Endometrial microvascular endothelial cells (primary cell): Measurements from ENCODE around the gene UBR1. TPM values are rescaled to one million over a fixed set of nuclear protein-coding genes. Genes with fewer than 3 reads are reported as not detected.
"Not testable (repeated sequence)": the region's sequence is repeated elsewhere in the genome, so short reads cannot be mapped to it uniquely, and the experiment has no call there.

Experiments used
- in situ Hi-C: cut with HindIII; loops from 2 replicates; pipeline ENCODE4 v1.10.0; 2017; ENCODE audit warnings: low sequenced_read_pairs, low pct_unique_long_range_greater_than_20kb; ENCODE audit errors: inconsistent ontology term
- total RNA-seq: library from RNA; depleted of rRNA; stranded (reverse); fragments of >200 nt; gene quantifications from one replicate; pipeline ENCODE4 v1.2.3, GENCODE V29; 2015; ENCODE audit errors: inconsistent ontology term

UBR1 gene
- total RNA-seq, 1 donor from 2014 or later, result 18.4 TPM

DNA sequence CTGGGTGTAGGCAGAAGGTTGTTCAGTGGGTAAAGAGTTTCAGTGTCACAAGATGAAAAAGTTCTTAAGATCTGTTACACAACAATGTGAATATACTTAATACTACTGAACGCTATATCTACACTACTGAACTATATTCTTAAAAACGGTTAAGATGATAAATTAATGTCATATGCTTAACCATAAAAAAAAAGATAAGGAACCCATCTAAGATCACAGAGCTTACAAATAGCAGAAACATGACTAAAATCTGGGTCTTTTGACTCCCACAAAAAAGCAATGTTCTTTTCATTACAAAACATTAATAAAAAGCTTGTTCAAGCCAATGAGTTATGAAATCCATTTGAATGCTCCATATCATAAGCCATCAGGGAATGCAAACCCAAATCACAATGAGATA lies 34.4 kb downstream of the UBR1 start:
- in situ Hi-C loops, result no loop called here

DNA sequence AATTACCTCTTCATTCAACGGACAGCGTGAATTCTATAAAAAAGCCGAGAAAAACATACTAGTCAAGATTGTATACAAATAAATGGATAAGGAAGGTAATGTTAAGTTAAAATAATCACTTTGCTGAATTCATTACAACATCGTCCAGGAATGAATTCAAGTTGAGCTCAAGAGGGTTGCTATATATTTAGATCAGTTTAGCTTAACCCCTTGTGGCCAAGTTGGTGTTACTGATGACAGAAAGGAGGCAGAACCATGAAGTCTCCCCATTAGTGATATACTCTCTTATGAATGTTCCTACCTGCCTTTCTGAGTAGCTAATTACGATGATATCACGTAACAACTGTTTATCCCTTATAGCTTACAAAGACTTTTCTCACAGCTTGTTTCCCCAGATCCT lies 34.9 kb downstream of the UBR1 start:
- in situ Hi-C loops, result no loop called here

DNA sequence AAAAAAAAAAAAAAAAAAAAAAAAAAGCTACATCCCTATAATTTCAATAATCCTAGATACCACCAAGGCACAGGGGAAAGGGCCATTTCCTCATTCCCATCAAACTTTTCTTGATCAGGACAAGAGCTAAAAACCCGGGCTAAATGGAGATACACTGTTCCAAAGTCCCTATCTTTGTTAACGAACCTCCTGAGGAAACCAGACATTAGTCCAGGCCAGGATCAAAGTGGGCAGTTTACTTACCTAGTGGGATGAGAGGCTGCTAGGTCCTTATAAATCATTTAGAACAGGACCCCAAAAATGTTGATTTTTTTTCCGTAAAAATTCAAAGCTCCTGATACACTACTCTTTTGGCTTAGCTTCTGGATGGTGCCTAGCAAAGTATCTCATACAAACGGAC lies 35.6 kb downstream of the UBR1 start:
- in situ Hi-C loops, result no loop called here

DNA sequence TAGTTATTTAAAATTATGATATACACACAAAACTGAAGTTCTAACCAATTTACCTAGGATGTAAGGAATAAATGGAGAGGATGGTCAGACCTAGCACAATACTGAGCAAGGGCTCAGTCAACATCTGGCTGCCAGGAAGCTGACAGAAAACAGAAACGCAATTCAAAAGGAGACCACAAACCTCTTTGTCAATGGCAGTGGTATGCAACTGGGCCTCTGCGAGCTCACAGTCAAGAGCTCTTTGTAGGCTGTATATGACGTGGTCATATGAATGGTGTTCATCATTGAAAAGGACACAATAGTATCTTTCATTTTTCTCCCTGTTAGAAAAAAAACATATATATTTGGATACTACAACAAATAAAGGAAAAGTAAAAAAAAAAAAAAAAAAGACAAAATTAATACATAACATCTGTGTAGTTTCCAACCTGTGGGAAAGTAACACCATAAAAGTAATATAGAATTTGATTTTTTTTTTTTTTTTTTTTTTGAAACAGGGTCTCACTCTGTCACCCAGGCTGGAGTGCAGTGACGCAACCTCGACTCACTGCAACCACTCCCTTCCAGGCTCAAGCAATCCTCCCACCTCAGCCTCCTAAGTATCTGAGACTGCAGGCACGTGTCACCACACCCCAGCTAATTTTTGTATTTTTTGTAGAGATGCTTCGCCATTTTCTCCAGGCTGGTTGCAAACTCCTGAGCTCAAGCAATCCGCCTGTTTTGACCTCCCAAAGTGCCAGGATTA lies 37.9 kb downstream of the UBR1 start:
- in situ Hi-C loops, result no loop called here

DNA sequence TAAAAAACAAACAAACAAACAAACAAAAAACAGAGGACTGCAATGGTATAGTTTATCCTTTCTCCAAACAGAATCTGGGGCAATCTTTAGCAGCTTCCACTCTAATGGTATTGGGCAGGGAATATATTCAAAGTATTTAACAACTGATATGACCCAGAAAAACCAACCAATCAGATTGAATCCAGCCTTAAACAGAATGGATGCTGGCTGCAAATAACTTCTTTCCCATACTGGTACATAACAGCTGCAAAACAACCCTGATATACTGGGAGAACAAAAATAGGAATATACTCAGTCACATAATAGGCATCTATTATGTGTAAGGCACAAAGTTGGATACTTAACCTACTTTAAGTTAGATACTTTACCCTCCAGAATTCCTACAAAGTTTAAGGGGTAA lies 49.1 kb downstream of the UBR1 start:
- in situ Hi-C loops, result no loop called here

DNA sequence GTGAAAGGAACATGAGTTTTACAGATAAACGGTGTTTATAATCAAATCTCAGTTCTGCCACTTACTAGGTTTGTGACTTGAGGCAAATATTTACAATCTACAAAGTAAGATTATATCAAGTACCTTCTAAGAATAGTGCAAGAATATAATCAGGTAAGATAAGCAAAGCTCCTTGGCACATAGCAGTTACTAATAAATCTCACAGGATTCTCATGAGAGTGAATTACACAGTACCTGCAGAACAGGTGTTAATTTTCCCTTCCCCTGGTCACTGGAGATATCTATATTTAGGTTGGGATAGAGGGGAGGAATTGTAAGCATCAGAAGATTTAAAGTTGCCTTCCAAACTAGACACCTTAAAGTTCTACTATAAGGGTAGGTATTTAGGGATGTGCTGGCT lies 53.0 kb downstream of the UBR1 start:
- in situ Hi-C loops, result no loop called here

DNA sequence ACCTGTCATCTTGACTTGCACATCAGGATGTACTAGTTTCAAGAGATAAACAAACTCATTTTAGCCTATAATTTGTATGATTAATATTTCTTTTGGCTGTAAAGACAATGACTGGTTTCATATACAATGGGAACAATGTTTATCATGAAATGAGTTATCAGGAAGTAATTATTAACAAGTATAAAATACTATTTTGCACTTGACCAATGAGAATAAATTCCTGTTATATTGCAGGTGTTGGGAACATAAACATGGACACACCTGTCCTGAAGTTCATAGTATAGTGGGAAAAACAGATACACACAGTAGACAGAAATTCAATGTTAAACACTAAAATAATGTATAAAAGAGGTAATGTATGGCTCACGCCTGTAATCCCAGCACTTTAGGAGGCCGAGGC lies 56.9 kb downstream of the UBR1 start:
- in situ Hi-C loops, result no loop called here

DNA sequence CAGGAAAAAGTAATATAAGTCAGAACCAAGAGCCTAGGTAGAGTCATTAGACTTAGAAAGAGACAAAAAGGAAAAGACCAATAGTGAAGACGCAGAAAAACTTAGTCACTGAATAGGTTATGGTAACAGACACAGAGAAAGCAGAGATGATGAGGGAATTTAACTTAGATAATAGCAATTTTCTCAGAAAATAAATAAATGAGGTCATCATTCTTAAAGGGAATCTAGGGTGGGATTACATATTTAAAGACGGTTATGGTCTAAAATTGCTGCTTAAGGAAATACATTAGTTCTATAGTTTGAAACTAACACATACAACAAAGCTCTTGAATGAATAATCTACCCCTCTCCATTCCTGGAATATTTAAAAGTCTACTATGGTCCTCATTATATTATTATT lies 59.4 kb downstream of the UBR1 start:
- in situ Hi-C loops, result no loop called here

DNA sequence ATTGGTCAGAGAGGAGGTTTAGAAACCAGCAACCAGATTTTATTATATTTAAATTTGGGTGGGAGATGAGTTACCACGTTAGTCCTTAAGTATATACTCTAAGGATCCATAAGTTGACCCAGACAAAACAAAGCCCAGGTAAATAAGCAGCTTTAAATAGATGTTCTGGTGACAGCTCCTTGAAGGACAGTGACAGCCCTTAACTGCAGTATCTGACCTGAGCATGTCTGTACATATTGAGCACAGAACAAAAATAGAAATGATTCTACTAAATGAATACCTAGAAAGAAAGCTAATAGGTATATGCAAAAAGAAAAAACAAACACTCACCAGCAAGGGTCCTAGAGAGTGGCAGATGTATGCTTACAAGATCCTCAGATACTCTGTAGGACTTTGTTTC lies 63.0 kb downstream of the UBR1 start:
- in situ Hi-C loops, result no loop called here

DNA sequence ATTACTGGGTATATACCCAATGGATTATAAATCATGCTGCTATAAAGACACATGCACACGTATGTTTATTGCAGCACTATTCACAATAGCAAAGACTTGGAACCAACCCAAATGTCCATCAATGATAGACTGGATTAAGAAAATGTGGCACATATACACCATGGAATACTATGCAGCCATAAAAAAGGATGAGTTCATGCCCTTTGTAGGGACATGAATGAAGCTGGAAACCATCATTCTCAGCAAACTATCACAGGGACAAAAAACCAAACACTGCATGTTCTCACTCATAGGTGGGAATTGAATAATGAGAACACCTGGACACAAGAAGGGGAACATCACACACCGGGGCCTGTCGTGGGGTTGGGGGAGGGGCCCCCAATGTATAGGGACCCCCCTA lies 64.8 kb downstream of the UBR1 start:
- in situ Hi-C loops, result not testable (repeated sequence)

DNA sequence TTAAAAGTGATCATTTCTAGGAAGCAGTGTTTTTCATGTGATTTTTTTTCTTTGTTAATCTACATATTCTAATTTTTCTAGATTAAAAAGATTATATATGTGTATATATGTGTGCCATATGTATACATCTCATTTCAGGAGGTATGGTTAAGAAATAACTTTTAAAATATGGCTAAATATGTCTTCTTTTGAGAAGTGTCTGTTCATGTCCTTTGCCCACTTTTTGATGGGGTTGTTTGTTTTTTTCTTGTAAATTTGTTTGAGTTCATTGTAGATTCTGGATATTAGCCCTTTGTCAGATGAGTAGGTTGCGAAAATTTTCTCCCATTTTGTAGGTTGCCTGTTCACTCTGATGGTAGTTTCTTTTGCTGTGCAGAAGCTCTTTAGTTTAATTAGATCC lies 70.6 kb downstream of the UBR1 start:
- in situ Hi-C loops, result not testable (repeated sequence)

DNA sequence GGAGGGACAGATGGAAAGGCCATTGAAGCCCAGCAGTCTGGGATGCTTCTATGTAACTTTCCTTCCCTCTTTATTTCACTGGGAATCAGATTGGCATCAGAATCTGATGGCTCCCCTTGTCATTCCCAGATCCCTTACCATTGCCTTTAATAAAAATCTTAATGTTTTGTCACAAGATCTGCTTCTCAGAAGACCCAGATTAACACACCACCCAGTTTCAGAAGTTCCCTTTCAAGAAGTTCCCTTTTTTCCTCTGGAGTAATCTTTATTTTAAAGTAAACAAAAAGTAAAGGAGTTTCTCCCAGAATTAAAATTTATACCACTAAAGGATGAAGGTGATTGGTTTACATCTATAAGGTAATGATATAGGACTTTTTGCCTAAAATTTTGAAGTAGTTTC lies 76.4 kb downstream of the UBR1 start:
- in situ Hi-C loops, result no loop called here

DNA sequence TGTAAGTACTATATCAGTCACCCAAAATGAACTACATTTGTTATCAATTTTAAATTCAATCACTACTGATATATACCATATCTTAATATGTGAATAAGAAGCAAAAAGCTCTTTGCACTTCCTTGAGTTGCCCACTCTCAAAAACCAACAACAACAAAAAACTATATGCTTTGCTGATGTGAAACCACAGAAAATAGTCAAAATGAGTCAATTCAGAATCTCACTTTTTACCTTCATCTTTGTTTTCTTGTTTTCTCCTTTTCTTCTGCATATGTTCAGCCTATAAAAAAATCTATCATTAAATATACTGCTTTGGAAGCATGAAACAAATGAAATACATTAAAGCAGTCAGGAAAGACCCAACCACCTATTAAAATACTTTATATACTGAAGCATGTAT lies 80.7 kb downstream of the UBR1 start:
- in situ Hi-C loops, result no loop called here

DNA sequence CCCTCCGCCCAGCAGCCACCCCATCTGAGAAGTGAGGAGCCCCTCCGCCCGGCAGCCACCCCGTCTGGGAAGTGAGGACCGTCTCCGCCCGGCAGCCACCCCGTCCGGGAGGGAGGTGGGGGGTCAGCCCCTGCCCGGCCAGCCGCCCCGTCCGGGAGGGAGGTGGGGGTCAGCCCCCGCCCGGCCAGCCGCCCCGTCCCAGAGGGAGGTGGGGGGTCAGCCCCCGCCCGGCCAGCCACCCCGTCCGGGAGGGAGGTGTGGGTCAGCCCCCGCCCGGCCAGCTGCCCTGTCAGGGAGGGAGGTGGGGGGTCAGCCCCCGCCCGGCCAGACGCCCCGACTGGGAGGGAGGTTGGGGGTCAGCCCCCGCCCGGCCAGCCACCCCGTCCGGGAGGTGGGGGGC lies 91.2 kb downstream of the UBR1 start:
- in situ Hi-C loops, result not testable (repeated sequence)

DNA sequence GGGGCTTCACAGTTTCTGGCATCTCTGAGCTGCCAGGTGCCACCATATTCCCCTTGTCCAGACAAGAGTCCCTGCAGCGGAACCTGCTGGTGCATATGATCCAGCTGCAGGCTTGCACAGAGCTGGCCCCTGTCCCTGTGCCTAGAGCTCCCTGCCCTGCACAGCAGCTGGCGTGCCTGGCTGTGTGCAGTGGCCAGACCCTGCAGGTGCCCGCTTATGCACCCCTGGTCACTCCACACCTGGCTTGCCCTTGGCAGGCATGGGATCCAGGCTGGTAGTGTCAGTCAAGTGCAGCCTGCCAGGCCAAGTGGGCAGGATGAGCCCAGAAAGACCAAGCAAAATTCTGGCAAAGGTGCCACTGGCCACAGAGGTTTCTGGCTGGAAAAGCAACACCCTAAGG lies 96.6 kb downstream of the UBR1 start:
- in situ Hi-C loops, result no loop called here

DNA sequence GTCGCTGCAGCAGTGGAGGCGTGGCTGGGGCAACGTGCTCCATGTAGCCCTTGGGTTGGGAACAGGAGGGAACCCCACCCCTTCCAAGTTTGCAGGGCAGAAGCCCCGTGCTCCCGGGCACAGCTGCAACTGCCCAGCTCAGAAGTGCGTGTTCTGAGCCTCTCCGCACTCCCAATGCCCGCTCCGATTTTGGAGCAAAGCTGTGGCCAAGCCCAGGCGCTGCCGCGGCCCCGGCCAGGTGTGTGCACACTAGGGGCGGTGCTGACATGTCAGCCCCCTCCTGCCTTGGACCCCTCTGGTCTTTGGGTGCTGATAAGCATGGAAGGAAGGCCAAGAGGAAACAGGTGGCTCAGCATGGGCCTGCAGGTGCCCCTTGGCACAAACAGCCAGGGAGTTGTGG lies 97.7 kb downstream of the UBR1 start:
- in situ Hi-C loops, result no loop called here

DNA sequence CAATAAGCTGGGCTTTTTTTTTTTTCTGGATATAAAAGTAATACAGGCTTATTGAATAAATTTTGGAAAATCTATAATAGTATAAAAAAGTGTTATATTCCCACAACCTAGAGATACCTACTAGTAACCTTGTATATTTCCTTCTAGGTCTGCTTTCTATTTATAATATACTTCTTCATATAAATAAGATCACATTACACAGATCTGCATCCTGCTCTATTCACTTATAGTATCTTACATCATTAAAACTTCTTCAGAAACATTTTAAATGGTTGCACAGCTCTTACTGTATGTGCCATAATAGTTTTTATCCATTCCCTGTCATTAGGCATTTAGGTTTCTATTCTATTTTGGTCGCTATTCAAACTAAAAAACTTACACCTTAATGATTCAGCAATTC lies 98.3 kb downstream of the UBR1 start:
- in situ Hi-C loops, result no loop called here

DNA sequence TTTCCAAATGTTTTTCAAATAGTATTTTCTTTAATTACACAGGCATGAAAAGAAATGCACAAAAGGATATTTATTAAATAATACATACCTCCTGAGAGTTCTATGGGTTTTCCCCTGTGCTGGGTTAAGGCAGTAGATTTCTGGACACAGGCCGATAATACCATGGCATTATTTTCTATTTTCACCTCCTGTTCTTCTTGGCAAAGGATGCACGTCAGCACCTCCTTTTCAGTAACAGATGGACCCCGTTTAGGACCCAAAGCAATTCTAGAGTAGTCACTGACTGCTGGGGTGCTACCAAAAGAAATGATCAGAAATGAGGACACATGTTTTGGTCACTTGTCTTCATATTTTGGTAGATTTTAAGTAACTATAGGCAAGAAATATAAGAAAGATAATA lies 98.8 kb downstream of the UBR1 start:
- in situ Hi-C loops, result no loop called here

DNA sequence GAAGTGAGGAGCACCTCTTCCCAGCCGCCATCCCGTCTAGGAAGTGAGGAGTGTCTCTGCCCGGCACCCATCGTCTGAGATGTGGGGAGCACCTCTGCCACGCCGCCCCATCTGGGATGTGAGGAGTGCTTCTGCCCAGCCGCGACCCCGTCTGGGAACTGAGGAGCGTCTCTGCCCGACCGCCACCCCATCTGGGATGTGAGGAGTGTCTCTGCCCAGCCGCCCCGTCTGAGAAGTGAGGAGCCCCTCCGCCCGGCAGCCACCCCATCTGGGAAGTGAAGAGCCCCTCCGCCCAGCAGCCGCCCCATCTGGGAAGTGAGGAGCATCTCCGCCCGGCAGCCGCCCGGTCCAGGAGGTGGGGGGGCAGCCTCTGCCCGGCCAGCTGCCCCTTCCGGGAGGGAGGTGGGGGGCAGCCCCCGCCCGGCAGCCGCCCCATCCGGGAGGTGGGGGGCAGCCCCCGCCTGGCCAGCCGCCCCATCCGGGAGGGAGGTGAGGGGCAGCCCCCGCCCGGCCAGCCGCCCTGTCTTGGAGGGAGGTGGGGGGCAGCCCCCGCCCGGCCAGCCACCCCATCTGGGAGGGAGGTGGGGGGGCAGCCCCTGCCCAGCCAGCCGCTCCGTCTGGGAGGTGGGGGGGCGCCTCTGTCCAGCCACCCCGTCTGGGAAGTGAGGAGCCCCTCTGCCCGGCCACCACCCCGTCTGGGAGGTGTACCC lies 100.8 kb downstream of the UBR1 start:
- in situ Hi-C loops, result not testable (repeated sequence)

DNA sequence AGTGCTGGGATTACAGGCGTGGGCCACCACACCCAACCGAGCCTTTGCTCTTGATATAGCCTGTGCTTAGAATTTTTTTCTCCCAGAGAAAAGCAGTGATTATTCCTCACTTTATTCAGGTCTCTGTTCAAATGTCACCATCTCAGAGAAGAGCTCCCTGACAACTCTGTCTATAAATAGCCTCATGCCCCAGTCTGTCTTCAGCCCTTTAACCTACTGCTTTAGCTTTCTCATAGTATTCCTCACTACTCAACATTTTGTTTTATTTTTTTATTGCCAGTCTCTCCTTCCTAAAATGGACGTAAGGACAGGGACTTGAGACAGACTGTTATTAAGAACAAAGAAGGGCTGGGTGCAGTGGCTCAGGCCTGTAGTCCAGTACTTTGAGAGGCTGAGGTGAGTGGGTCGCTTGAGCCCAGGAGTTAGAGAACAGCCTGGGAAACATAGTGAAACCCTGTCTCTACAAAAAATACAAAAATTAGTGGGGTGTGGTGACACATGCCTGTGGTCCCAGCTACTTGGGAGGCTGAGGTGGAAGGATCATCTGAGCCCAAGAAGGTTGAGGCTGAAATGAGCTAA lies 106.5 kb downstream of the UBR1 start:
- in situ Hi-C loops, result no loop called here
